ENCODE data around the gene KCTD14.
"Not testable (repeated sequence)": the region's sequence is repeated elsewhere in the genome, so short reads cannot be mapped to it uniquely, and the experiment has no call there.

Gene KCTD14

DNA sequence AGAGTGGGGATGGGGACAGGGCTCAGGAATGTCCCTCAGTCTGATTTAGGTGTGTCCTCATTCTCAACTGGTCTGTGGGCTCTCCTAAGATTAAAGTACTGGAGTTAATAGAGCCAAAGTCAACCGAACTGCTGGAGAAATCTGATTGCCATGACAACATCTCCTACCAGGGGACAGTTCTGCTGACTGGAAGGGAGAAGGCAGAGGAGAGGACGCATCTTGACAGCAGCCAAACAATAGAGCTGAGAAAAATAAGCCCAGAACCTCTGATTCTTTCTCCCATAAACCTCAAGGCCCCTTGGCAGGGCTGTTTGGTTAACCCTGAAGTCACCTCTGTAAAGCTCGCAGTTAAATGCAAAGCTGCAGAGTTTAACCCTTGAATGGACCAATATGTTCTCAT lies 2.8 kb downstream of the KCTD14 start:
- DNase-seq: no peak

GRCh38 chr11:78019808-78020207 lies 3.3 kb downstream of the KCTD14 start:
- no peak for DNase-seq

DNA sequence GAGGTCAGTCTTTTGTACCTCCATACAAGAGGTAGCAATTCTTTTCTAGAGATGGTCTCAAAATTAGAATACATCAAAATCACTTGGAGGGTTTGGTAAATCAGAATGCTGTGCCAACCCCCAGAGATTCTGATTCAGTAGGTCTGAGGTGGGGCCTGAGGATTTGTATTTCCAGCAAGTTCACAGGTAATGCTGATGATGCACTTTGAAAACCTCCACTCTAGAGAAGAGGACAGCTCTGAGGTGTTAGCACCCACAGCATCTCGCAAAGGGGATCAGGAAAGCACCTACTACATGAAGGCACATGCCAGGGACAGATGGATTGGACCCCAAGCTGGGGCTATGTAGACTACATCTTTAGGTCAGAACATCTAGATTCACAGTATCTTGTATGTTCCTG lies 7.2 kb downstream of the KCTD14 start:
- DNase-seq: no peak

GRCh38 chr11:78014937-78015520 lies 8.0 kb downstream of the KCTD14 start:
- not testable (repeated sequence) for DNase-seq

- DNase-seq: no peak
Measured at GRCh38 chr11:78011301-78011700, 11.8 kb downstream of the KCTD14 start.

- DNase-seq: no peak
Measured at GRCh38 chr11:78010755-78011154, 12.3 kb downstream of the KCTD14 start.

- no peak for DNase-seq
Measured at GRCh38 chr11:78010304-78010703, 12.8 kb downstream of the KCTD14 start.

- no peak for DNase-seq
Measured at GRCh38 chr11:78009062-78009461, 14.0 kb downstream of the KCTD14 start.

- DNase-seq: peak; percentile 50
Measured at GRCh38 chr11:78000193-78000592, 22.9 kb downstream of the KCTD14 start.

- no peak for DNase-seq
Measured at GRCh38 chr11:77999446-78000030, 23.5 kb downstream of the KCTD14 start.

DNA sequence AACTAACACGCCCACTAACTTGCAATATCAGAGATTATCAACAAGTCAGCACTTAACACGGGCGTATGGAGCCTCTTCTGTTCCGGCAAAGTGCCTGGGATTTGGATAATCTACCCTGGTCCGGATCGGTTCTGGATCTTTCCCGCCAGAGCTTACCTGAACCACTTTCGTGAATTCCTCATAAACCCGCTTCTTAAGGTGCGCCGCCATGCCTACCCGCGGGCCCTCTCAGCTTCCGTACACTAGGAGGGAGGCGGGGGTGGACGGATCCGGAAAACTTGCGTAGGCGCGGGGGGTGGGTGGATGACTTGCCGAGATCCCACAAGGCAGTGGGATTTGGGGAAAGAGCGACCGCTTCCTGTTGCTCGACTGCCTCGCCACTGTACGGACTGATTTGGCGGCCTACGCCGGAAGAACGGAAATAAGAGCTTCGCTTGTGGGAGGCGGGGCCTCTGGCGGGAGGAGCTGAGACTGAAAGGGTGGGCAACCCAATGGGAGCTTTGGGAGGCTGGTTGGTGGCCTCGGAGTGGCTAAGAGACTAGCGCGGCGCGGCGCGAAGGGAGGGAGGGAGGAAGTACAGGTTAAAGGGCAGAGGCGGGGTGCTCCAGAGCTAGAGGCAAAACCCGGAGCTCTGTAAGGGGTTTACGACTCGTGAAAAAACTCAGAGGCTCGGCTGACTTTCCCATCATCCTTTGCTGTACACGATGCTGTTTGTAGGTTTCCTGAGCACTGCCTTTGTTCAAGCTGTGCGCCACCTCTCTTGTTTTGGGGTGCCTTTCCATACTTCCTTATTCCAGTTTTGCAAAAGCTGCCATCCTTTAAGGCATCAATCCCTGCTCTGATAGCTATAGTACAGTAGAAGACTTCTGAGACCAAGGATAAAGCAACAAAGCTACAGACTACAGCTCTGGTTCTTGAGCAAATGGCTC lies 28.4 kb downstream of the KCTD14 start, which contains the start of gene INTS4:
TSS of gene INTS4 (minus strand) at position 235 of the 929 bp plus-strand sequence. CDS start at position 210, 25 bp downstream.
- peak; percentile 98 for DNase-seq

DNA sequence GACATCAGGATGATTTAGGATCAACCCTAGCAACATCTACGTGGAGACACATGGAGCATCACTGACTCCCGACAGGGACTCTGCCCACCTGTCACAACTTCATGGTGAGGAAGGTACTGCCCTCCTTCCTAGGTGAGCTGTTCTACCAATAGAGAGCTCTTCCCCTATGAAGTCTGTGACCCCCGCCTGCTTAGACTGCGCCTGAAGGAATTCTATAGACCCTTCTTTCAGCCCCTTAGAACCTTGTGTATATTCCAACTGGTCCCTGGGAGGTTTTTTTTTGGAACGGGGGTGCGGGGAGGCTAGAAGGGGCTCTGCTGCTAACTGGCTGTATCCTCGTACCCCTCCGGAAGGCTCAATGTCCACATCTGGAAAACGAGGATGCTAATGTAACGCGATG lies 29.2 kb downstream of the KCTD14 start:
- DNase-seq: no peak

GRCh38 chr11:77990981-77991380 lies 32.1 kb downstream of the KCTD14 start:
- DNase-seq: no peak

DNA sequence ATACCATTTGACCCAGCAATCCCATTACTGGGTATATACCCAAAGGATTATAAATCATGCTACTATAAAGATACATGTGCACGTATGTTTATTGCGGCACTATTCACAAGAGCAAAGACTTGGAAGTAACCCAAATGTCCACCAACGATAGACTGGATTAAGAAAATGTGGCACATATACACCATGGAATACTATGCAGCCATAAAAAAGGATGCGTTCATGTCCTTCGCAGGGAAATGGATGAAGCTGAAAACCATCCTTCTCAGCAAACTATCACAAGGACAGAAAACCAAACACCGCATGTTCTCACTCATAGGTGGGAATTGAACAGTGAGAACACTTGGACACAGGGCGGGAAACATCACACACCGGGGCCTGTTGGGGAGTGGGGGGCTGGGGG lies 36.6 kb downstream of the KCTD14 start:
- DNase-seq: not testable (repeated sequence)

DNA sequence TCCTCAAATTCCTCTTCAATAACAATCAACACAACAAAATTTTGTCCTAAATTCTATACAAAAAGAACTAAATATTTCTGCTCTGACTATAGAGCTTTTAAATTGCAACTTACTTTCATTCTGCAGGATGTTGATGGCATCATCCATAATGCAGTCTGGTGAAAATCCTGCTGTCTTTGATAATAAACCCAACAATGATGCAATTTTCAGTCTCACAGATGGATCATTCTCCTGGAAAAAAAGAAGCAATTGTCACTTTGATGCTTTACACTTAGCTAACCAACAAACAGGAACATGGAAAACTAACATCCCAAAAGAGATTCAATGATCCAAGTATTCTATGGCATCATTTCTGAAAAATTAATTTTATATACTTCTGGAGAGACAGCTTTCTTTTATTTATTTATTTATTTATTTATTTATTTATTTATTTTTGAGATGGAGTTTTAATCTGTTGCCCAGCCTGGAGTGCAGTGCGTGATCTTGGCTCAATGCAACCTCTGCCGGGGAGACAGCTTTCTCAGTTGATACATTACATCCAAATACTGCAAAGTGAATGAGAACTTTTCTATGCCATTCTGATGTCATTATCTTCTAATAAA lies 41.6 kb downstream of the KCTD14 start:
- DNase-seq: no peak

DNA sequence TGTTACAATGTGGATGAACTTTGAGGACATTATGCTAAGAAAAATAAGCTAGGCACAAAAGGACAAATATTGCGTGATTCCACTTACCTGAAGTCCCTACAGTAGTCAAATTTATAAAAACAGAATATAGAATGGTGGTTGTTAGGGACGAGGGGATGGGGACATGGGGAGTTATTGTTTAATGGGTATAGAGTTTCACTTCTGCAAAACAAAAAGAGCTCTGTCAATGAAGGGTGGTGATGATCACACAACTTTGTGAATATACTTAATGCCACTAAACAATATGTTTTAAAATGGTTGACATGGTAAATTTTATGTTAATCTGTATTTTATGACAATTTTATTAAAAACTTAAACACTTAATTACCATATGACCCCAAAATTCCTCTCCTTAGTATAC lies 54.7 kb downstream of the KCTD14 start:
- DNase-seq: no peak

DNA sequence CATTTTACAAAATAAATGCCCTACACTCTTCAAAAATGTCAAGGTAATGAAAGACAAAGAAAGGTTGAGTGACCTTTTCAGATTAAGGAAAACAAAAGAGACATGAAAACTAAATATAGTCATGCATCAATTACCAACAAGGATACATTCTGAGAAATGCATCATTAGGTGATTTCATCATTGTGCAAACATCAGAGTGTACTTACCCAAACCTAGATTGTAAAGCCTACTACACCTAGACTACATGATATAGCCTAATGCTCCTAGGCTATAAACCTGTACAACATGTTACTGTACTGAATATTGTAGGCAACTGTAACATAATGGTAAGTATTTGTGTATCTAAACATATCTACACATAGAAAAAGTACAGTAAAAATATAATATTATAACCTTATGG lies 55.3 kb downstream of the KCTD14 start:
- DNase-seq: no peak

- no peak for DNase-seq
Measured at GRCh38 chr11:77967121-77967520, 56.0 kb downstream of the KCTD14 start.

- no peak for DNase-seq
Measured at GRCh38 chr11:77966338-77966737, 56.7 kb downstream of the KCTD14 start.
